Left ventricle myocardium inferior (tissue), 1 donor: ENCODE data around the gene RCL1. TPM values are rescaled to one million over a fixed set of nuclear protein-coding genes. Genes with fewer than 3 reads are reported as not detected.

ENCODE experiments used
- DNase-seq: peaks from one replicate; pipeline ENCODE4 v3.0.0-alpha.2; 2020
- H3K27ac ChIP-seq: fragments of 200-600 bp; replicated peaks from 2 replicates; pipeline ENCODE4 v1.8.0; 2021
- H3K27me3 ChIP-seq: fragments of 200-600 bp; 2 replicates; pipeline ENCODE4 v1.8.0; 2021; ENCODE audit warnings: low read depth
- H3K36me3 ChIP-seq: fragments of 200-600 bp; 2 replicates; pipeline ENCODE4 v1.8.0; 2021
- H3K4me1 ChIP-seq: fragments of 200-600 bp; 2 replicates; pipeline ENCODE4 v1.8.0; 2021
- H3K4me3 ChIP-seq: fragments of 200-600 bp; 2 replicates; pipeline ENCODE4 v1.8.0; 2021; ENCODE audit warnings: mild to moderate bottlenecking, moderate library complexity
- H3K9me3 ChIP-seq: fragments of 200-600 bp; replicated peaks from 2 replicates; pipeline ENCODE4 v1.8.0; 2021
- CTCF ChIP-seq: fragments of 200-600 bp; IDR thresholded peaks from 2 replicates; pipeline ENCODE4 v1.8.0; 2021; ENCODE audit warnings: antibody characterized with exemption, mild to moderate bottlenecking, borderline replicate concordance
- intact Hi-C: fragments of 100-400 bp; cut with micrococcal nuclease; formaldehyde crosslinking; loops from one replicate; pipeline ENCODE4 v1.11.0; 2022
- total RNA-seq: library from RNA; stranded (reverse); fragmentation: NEBNext Ultra II Directional; extraction: Animal tissue kit (Norgen Biotek cat#: 25700); gene quantifications from one replicate; pipeline ENCODE4 v1.2.1, GENCODE V29; 2021
- donor health status: DM: no; HTN: yes; CAD: no; lungs with severe emphysema.

RCL1 gene
- total RNA-seq, 1 donor from 2014 or later, result 4.9 TPM

- Histone ChIP-seq H3K4me1 (peaks cover 11% of the 10 kb centered on the region), H3K27ac (no peak overlapping the region), H3K36me3 (no peaks in the 10 kb centered on the region), H3K9me3 (peaks cover 13% of the 10 kb centered on the region), H3K4me3 (no peak overlapping the region), H3K27me3 (no peaks in the 10 kb centered on the region)
- TF ChIP-seq CTCF, result no peak
- intact Hi-C loops, result no loop called here
- no peak for DNase-seq
These were observed 12.6 kb downstream of the RCL1 start for GRCh38 chr9:4805191-4805918.

- Histone ChIP-seq H3K36me3 (no peaks in the 10 kb centered on the region), H3K27ac (no peak overlapping the region), H3K27me3 (no peaks in the 10 kb centered on the region), H3K9me3 (peaks cover 28% of the 10 kb centered on the region), H3K4me1 (no peaks in the 10 kb centered on the region), H3K4me3 (no peak overlapping the region)
- no peak for DNase-seq
- no peak for TF ChIP-seq CTCF
- intact Hi-C loops, result no loop called here
These were observed 17.8 kb downstream of the RCL1 start for GRCh38 chr9:4810565-4810964.

GRCh38 chr9:4811824-4812223, 19.1 kb downstream of the RCL1 start:
- Histone ChIP-seq H3K9me3 (peaks cover 21% of the 10 kb centered on the region), H3K27me3 (no peaks in the 10 kb centered on the region), H3K4me1 (no peaks in the 10 kb centered on the region), H3K4me3 (no peak overlapping the region), H3K27ac (no peak overlapping the region), H3K36me3 (no peaks in the 10 kb centered on the region)
- intact Hi-C loops, result no loop called here
- DNase-seq, result no peak
- TF ChIP-seq CTCF, result no peak

GRCh38 chr9:4812858-4813257, 20.1 kb downstream of the RCL1 start:
- H3K4me3 ChIP-seq, result no peak overlapping the region
- H3K27me3 ChIP-seq, result no peaks in the 10 kb centered on the region
- no peaks in the 10 kb centered on the region for H3K36me3 ChIP-seq
- TF ChIP-seq CTCF, result no peak
- no peaks in the 10 kb centered on the region for H3K4me1 ChIP-seq
- intact Hi-C loops, result no loop called here
- H3K27ac ChIP-seq, result no peak overlapping the region
- DNase-seq, result no peak
- H3K9me3 ChIP-seq, result peaks cover 15% of the 10 kb centered on the region

- Histone ChIP-seq H3K27me3 (no peaks in the 10 kb centered on the region), H3K4me3 (no peak overlapping the region), H3K36me3 (no peaks in the 10 kb centered on the region), H3K9me3 (peaks cover 15% of the 10 kb centered on the region), H3K27ac (no peak overlapping the region), H3K4me1 (no peaks in the 10 kb centered on the region)
- intact Hi-C loops, result no loop called here
- DNase-seq, result no peak
- TF ChIP-seq CTCF, result no peak
These were observed 22.2 kb downstream of the RCL1 start for GRCh38 chr9:4814913-4815312.
